NCI-H1092 (cell line): Measurements from ENCODE around the gene MLXIP.

ENCODE experiments used
- DNase-seq: peaks from one replicate; lab custom pipeline; 2025; lab: John Stamatoyannopoulos, UW

MLXIP gene

GRCh38 chr12:122187466-122187865 lies 108.9 kb downstream of the MLXIP start:
- DNase-seq = no peak

- no peak for DNase-seq
Measured at GRCh38 chr12:122189626-122190475, 111.3 kb downstream of the MLXIP start.

- DNase-seq = peak; percentile 19
Measured at GRCh38 chr12:122190842-122191668, 112.5 kb downstream of the MLXIP start.

- DNase-seq = no peak
Measured at GRCh38 chr12:122192441-122192840, 113.9 kb downstream of the MLXIP start.

- DNase-seq = no peak
Measured at GRCh38 chr12:122194804-122195203, 116.2 kb downstream of the MLXIP start.

- DNase-seq = no peak
Measured at GRCh38 chr12:122195405-122195804, 116.8 kb downstream of the MLXIP start.
